GM19025 (cell line): Measurements from ENCODE around the gene RIMS4.

Experiments
- ATAC-seq: cut with Tn5 transposase; IDR thresholded peaks from one replicate; pipeline ENCODE4 v1.9.1; 2021; ENCODE audit warnings: mild to moderate bottlenecking, low read depth, moderate library complexity; ENCODE audit not compliant: unreplicated experiment

The RIMS4 gene

GRCh38 chr20:44745122-44745597, 65.2 kb downstream of the RIMS4 start:
- no peak for ATAC-seq

DNA sequence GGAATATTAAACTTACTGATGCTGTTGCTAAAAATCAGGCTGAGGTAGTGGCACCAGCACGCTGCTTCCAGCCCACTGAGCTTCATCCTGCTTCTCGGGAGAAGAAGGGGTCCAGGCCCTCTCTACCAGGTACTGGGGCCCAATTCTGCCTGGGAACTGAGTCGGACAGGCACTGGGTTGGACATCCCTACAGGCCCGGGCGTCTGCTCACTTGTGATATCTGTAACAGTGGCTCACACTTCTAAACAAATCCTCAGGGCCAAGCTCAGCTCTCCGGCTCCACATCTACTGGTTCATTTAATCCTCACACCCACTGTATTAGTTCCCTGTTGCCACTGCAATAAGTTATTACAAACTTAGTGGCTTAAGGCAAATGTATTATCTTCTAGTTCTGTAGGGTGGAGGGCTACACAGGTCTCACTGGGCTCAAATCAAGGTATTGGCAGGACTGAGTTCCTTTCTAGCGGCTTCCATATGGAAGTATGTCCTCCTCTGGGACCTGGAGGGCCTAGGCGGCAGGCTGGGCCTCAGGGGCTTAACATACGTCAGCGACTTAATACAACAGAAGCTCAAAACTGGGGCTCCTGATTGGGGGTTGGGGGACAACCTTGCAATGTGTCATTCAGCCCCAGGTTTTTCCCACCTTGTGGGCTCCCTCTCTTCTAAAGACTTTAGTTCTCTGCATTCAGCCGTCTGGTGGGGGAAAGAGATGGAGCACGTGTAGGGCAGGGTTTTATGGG, 66.3 kb downstream of the RIMS4 start:
- no peak for ATAC-seq

DNA sequence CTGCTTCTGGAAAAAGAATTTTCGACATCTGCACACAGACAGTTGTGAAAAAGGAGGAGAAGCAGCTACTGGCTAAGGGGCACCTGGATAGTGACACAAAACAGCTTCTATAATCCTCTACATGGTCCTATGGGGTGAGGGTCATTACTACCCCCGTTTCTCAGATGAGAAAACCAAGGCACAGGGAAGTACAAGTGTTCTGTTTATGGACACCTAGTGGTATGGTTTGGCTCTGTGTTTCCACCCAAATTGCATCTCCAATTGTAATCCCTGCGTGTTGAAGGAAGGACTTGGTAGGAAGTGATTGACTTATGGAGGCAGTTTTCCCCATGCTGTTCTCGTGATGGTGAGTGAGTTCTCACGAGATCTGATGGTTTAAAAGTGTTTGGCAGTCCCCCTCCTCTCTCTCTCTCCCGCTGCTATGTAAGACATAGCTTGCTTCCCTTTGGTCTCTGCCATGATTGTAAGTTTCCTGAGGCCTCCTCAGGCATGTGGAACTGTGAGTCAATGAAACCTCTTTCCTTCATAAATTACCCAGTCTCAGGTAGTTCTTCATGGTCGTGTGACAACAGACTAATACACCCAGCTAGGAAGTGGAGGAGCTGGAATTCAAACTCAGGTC, 67.2 kb downstream of the RIMS4 start:
- ATAC-seq: no peak

GRCh38 chr20:44742304-44743079, 67.9 kb downstream of the RIMS4 start:
- no peak for ATAC-seq

DNA sequence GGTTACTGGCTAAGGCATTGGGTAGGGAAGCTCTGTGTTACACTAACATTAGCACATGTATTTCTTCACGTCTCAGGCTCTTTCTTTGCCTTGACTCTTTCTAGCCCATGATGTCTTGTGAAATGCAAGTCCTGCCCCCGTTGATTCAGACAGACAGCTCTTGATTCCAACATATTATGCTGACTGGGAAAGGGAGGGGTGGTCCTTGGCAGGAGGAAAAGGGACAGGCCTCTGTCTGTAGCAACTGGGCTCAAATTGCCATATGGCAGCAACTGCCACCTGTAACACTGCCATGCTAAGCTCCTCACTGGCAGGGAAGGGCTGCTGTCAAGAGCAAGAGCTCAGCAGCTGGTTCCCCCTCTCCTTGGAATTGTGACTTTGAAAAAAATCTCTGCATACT, 70.4 kb downstream of the RIMS4 start:
- ATAC-seq: no peak

DNA sequence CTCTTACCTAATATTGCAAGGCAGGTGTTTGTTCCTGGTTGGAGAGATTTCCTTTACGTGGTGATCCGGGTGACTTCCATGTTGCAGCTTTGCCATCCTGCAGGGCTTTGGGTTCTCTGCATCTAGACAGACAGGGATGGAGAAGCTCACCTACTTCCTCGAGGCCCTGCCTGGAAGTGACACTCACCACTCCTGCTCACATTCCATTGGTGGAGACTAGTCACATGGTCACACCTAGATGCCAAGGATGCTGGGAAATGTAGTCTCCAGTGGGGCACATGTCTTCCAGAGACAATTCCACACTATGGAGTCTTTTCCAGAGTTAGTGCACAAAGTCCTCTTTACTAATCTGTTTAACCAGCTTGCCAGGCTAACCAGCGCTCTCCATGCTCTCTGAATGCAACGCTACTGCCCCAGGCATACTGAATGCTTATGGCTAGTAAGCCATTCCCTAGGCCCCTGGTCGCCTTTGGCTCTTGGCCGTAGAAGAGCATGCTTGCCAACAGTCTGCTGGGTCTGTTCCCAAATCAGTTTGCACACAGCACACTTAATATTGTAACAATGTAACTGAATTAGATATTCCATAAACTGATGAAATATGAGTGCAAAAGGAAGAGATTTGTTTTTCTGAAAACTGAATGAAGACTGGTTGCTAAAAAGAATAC, 71.4 kb downstream of the RIMS4 start:
- ATAC-seq: no peak

- ATAC-seq: no peak
Measured at GRCh38 chr20:44737116-44737515, 73.2 kb downstream of the RIMS4 start.

DNA sequence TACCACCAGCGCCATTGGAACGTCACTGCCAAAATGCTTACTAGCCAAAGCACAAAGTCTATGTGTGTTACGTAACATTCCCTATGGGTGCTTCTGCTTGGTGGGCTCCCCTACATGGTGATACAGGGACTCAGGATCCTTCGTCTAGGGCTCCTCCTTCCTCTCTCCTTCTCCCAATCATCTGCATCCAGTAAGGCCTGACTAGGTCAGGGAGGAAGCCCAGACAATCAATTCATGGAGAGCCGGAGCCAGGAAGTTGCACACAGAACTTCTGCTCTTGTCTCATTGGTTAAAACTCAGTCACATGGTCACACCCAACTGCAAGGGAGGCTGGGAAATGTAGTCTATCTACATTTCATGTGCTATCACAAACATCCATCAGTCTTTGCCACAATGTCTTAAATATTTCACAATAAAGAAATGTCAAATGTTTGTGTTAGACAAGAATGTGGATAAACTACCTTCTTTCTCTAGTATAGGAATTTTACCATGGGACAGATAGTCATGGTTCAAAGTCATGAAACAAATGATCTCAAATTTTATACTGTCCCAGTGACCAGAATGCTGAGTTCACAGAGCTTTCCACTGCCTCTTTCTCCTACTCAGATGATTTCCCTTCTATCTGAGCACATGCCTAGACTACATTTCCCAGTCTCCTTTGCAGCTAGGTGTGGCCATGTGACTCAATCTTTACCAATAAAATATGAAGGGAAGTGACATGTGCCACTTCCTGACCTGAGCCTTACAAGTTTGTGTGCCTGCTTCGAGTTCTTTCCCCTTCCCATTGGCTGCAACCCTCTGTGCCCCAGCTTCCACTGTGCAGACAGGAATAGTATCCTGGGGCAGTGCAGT, 74.0 kb downstream of the RIMS4 start:
- no peak for ATAC-seq

- no peak for ATAC-seq
Measured at GRCh38 chr20:44735816-44736169, 74.6 kb downstream of the RIMS4 start.

GRCh38 chr20:44734938-44735337, 75.4 kb downstream of the RIMS4 start:
- no peak for ATAC-seq

- ATAC-seq: no peak
Measured at GRCh38 chr20:44733341-44734069, 76.8 kb downstream of the RIMS4 start.

DNA sequence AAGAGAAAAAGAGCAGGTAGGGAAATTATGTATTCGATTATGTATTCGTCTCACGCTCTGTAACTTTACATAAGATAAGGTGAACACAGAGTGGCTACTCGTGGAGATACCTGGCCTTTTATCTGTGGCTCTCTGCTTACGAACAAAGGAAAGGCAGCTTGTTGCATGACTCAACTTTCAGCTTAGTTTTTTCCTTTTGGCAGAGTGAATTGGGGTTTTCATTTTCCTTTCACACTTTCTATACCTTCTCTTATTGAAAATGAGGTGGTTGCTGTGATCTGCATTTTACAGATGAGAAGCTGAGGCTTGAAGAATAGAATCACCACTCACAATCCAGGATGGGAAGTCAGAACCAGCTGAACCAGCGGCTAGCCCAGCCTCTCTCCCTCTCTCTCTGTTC, 78.0 kb downstream of the RIMS4 start:
- no peak for ATAC-seq

GRCh38 chr20:44731657-44732056, 78.7 kb downstream of the RIMS4 start:
- no peak for ATAC-seq

DNA sequence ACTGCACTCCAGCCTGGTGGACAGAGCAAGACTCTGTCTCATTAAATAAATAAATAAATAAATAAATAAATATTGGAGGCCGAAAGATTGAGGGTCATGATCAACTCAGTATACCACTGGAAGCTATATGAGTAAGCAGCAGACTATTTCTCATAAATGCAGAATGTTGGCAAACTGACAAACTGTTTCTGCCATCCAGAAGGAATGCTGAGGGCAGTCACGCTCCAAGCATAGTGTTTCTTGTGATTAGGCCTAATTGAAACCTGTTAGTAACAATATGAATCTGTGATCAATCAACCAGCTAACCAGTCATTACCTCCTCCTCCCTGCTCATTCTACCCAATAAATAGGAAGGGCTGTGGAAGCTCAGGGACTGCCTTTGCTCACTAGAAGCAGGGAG, 79.9 kb downstream of the RIMS4 start:
- no peak for ATAC-seq

DNA sequence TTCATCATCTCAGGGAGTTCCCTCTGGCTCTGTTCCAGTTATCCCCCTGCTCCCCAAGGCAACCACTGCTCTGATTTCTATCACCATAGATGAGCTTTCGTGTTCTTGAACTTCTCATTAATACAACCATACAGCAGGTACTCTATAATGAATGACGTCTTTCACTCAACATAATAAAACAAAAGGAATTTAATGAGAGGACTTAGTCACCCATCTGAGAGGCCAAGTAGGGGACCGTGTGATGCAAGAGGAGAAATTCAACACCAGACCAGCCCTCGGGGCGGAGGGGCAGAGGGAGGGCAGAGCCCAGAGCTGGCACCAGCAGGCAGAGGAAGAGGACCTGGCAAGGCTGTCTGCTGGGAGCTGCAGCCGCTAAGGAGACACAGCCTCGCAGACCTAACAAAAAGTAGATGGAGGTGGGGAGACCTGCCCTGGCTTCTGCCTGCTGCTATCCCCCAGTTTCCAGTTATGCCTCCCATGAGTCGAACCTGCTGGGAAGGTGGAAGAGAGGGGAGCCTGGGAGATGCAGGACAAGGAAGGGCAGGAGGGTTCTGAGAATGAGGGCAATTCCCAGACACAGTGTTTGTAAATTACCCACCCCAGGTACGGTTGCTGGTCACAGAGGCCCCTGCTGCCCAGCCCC, 81.4 kb downstream of the RIMS4 start:
- no peak for ATAC-seq

DNA sequence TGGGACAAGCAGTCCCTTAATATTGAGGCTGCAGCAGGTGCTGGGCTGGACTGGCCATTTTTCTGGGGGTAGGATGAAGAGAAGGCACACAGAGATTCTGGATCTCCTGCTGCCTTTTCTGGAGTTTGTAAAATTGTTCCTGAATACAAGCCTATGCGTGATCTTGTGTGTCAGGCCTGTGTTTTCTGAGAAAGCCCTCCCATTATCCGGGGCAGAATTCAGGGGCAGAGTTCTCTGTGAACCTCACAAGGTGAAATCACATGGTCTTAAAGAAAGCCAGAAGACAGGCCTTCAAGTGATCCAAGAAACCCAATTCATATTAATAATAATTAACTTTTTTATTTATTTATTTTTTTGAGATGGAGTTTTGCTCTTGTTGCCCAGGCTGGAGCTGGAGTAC, 82.7 kb downstream of the RIMS4 start:
- ATAC-seq: no peak

DNA sequence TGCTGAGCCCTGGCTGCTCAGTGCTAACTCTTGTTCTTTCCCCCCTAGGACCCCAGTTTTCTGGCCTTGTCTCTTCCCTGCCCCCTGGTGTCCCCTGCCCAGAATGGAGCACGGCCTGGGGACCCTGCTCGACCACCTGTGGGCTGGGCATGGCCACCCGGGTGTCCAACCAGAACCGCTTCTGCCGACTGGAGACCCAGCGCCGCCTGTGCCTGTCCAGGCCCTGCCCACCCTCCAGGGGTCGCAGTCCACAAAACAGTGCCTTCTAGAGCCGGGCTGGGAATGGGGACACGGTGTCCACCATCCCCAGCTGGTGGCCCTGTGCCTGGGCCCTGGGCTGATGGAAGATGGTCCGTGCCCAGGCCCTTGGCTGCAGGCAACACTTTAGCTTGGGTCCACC, 83.3 kb downstream of the RIMS4 start:
- ATAC-seq: no peak

DNA sequence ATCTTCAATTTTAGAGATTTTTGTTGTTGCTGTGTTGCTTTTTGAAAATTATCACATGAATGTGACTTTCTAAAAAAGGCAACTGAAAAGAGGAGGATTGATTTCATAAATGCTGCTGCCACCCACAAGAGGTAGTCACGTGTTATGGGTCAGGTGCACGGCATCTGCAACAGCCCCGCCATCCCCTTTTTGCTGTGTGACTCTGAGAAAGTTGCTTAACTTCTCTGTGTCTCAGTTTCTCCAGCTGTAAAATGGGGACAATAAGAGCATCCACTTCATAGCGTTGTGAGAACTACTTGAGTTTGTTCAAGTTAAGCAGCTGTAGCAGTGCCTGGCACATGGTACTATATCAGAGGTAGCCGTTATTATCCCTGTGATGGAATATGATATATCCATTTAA, 84.5 kb downstream of the RIMS4 start:
- ATAC-seq: no peak
